Fibroblast of lung (primary cell): ENCODE data around the gene HAO2.

Experiments
- CTCF ChIP-seq, 2 donors: IDR thresholded peaks in 1 of 2; conservative IDR thresholded peaks in 1 of 2; 1 replicate in 1 of 2; 2 replicates in 1 of 2; pipeline ENCODE4 v1.5.1; 2011 to 2012; ENCODE audit warnings: low read length in 2 of 2, control low read depth in 1 of 2, inconsistent platforms in 1 of 2, low read depth in 1 of 2, mild to moderate bottlenecking in 1 of 2
- EZH2 ChIP-seq: IDR thresholded peaks from 2 replicates; pipeline ENCODE4 v1.5.1; 2012; ENCODE audit warnings: low read length, control low read depth, mild to moderate bottlenecking; ENCODE audit errors: missing control alignments

GRCh38 chr1:119376594-119376993, 8.0 kb downstream of the HAO2 start:
- TF ChIP-seq CTCF (conservative IDR thresholded peaks at IDR 0.05 in 1 of 2, IDR thresholded peaks at IDR 0.05 in 1 of 2; ENCODE audit: low read depth in 1 of 2, low read length in 2 of 2) = no peak
- TF ChIP-seq EZH2 = no peak
